ENCODE results near the gene OR5A2.
"Not testable (repeated sequence)": the region's sequence is repeated elsewhere in the genome, so short reads cannot be mapped to it uniquely, and the experiment has no call there.

Gene OR5A2

GRCh38 chr11:59417023-59417422 lies 9.2 kb downstream of the OR5A2 start:
- no peaks in the 10 kb centered on the region; the same call in 1 of the 2 replicates for H3K9me3 ChIP-seq (ENCODE audit: control insufficient read depth, insufficient read depth, low read length)
- H3K36me3 ChIP-seq (ENCODE audit: insufficient read depth, low read length): no peaks in the 10 kb centered on the region
- no peak overlapping the region for H3K9ac ChIP-seq (ENCODE audit: low read depth, low read length)
- H3K4me1 ChIP-seq (ENCODE audit: insufficient read depth, low read length): no peaks in the 10 kb centered on the region

- Histone ChIP-seq H3K36me3 (ENCODE audit: insufficient read depth, low read length) (no peaks in the 10 kb centered on the region), H3K4me1 (ENCODE audit: insufficient read depth, low read length) (no peaks in the 10 kb centered on the region), H3K9ac (ENCODE audit: low read depth, low read length) (no peak overlapping the region), H3K9me3 (ENCODE audit: control insufficient read depth, insufficient read depth, low read length) (no peaks in the 10 kb centered on the region; the same call in 1 of the 2 replicates)
Measured at GRCh38 chr11:59416613-59417012, 9.6 kb downstream of the OR5A2 start.

- H3K36me3 ChIP-seq (ENCODE audit: insufficient read depth, low read length): no peaks in the 10 kb centered on the region
- no peak overlapping the region for H3K9ac ChIP-seq (ENCODE audit: low read depth, low read length)
- no peaks in the 10 kb centered on the region for H3K4me1 ChIP-seq (ENCODE audit: insufficient read depth, low read length)
- peaks cover 4% of the 10 kb centered on the region; the same call in 1 of the 2 replicates for H3K9me3 ChIP-seq (ENCODE audit: control insufficient read depth, insufficient read depth, low read length)
Measured at GRCh38 chr11:59415111-59415510, 11.1 kb downstream of the OR5A2 start.

GRCh38 chr11:59413646-59414045 lies 12.6 kb downstream of the OR5A2 start:
- H3K4me1 ChIP-seq (ENCODE audit: insufficient read depth, low read length): no peaks in the 10 kb centered on the region
- peaks cover 7% of the 10 kb centered on the region; the same call in 1 of the 2 replicates for H3K9me3 ChIP-seq (ENCODE audit: control insufficient read depth, insufficient read depth, low read length)
- no peaks in the 10 kb centered on the region for H3K36me3 ChIP-seq (ENCODE audit: insufficient read depth, low read length)
- H3K9ac ChIP-seq (ENCODE audit: low read depth, low read length): no peak overlapping the region

GRCh38 chr11:59403546-59403945 lies 22.7 kb downstream of the OR5A2 start:
- no peaks in the 10 kb centered on the region for H3K4me1 ChIP-seq (ENCODE audit: insufficient read depth, low read length)
- peaks cover 7% of the 10 kb centered on the region; the same call in 1 of the 2 replicates for H3K9me3 ChIP-seq (ENCODE audit: control insufficient read depth, insufficient read depth, low read length)
- no peak overlapping the region for H3K9ac ChIP-seq (ENCODE audit: low read depth, low read length)
- H3K36me3 ChIP-seq (ENCODE audit: insufficient read depth, low read length): no peaks in the 10 kb centered on the region

GRCh38 chr11:59401262-59401552 lies 25.0 kb downstream of the OR5A2 start:
- Histone ChIP-seq H3K36me3 (ENCODE audit: insufficient read depth, low read length) (no peaks in the 10 kb centered on the region), H3K9me3 (ENCODE audit: control insufficient read depth, insufficient read depth, low read length) (peaks cover 5% of the 10 kb centered on the region; the same call in 1 of the 2 replicates), H3K4me1 (ENCODE audit: insufficient read depth, low read length) (no peaks in the 10 kb centered on the region), H3K9ac (ENCODE audit: low read depth, low read length) (no peak overlapping the region)

- no peaks in the 10 kb centered on the region for H3K36me3 ChIP-seq (ENCODE audit: insufficient read depth, low read length)
- no peak overlapping the region for H3K9ac ChIP-seq (ENCODE audit: low read depth, low read length)
- peaks cover 5% of the 10 kb centered on the region; the same call in 1 of the 2 replicates for H3K9me3 ChIP-seq (ENCODE audit: control insufficient read depth, insufficient read depth, low read length)
- H3K4me1 ChIP-seq (ENCODE audit: insufficient read depth, low read length): no peaks in the 10 kb centered on the region
Measured at GRCh38 chr11:59400461-59401261, 25.6 kb downstream of the OR5A2 start.

GRCh38 chr11:59394186-59394585 lies 32.0 kb downstream of the OR5A2 start:
- no peaks in the 10 kb centered on the region for H3K36me3 ChIP-seq (ENCODE audit: insufficient read depth, low read length)

GRCh38 chr11:59380263-59381059 lies 45.8 kb downstream of the OR5A2 start:
- no peaks in the 10 kb centered on the region for H3K9me3 ChIP-seq (ENCODE audit: control insufficient read depth, insufficient read depth, low read length)
- H3K36me3 ChIP-seq (ENCODE audit: insufficient read depth, low read length): no peaks in the 10 kb centered on the region
- no peaks in the 10 kb centered on the region for H3K4me1 ChIP-seq (ENCODE audit: insufficient read depth, low read length)
- H3K9ac ChIP-seq (ENCODE audit: low read depth, low read length): no peak overlapping the region

More at GRCh38 chr11:59394186-59394585, 32.0 kb downstream of the OR5A2 start:
- H3K9ac ChIP-seq (ENCODE audit: low read depth, low read length): no peak overlapping the region
- no peaks in the 10 kb centered on the region; the same call in 1 of the 2 replicates for H3K9me3 ChIP-seq (ENCODE audit: control insufficient read depth, insufficient read depth, low read length)
- H3K4me1 ChIP-seq (ENCODE audit: insufficient read depth, low read length): no peaks in the 10 kb centered on the region

- H3K9me3 ChIP-seq (ENCODE audit: control insufficient read depth, insufficient read depth, low read length); H3K9ac ChIP-seq (ENCODE audit: low read depth, low read length); H3K36me3 ChIP-seq (ENCODE audit: insufficient read depth, low read length); H3K4me1 ChIP-seq (ENCODE audit: insufficient read depth, low read length): not testable (repeated sequence)
Measured at GRCh38 chr11:59372324-59372723, 53.9 kb downstream of the OR5A2 start.

- Histone ChIP-seq H3K4me1 (ENCODE audit: insufficient read depth, low read length) (no peaks in the 10 kb centered on the region), H3K36me3 (ENCODE audit: insufficient read depth, low read length) (no peaks in the 10 kb centered on the region), H3K9ac (ENCODE audit: low read depth, low read length) (no peak overlapping the region), H3K9me3 (ENCODE audit: control insufficient read depth, insufficient read depth, low read length) (no peaks in the 10 kb centered on the region)
Measured at GRCh38 chr11:59368238-59369022, 57.8 kb downstream of the OR5A2 start.
